Measurements from ENCODE around the gene NFASC.

NFASC gene

DNA sequence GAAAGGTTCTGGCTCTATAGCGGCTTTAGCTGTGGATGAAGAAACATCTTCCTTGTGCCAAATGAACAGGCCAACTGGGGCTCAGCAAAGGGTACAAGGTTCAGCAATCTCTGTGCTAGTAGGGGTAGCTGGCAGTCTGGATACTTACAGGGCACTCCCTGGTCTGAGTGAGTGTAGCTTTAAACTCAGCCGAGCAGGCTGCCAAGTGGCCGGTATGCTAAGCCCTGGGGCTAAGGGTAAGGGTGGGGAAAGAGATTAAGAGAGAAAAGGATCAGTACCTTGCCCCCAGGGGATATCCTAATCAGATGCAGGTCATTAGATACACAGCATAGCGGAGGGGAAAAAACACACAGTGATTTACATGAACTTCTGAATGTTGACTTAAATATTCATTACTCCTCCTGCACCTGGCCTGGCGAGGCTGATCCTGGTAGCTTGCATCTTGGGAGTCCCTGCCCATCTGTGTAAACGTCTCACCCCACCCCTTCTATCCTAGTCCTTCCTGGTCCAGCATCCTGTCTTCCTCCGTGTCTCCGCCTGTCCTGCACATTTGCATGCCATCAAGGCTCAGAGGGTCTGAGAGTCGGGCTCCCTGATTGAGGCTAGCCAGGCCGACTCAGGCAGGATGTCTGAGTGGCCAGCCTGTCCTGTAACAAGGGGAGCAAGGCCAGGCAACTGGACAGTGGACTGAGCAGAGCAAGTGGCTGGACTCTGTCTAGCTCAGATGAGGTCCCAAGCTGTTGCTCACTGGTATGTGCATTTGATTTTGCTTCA is 132.9 kb downstream of the NFASC start:
- DNase-seq (ENCODE audit: low read depth, low spot score) = no peak

DNA sequence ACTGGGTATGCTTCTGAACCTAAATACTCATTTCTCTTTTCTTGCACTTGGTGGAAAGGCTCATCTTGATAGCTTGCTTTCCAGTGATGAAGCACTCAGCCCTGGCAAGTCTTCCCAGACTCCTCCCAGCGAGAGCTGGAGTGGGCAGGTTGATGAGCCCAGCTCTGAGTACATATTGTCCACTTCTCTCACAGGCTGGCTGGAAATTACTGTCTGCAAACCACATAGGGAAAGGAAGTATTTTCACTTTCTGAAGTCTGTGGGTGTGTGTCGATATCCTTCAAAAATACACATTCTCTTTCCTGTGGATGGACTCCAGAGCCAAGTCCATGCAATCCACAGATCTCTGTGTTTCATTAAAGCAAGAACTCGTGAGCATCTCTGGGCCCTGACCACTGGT is 133.7 kb downstream of the NFASC start:
- DNase-seq (ENCODE audit: low read depth, low spot score) = no peak

DNA sequence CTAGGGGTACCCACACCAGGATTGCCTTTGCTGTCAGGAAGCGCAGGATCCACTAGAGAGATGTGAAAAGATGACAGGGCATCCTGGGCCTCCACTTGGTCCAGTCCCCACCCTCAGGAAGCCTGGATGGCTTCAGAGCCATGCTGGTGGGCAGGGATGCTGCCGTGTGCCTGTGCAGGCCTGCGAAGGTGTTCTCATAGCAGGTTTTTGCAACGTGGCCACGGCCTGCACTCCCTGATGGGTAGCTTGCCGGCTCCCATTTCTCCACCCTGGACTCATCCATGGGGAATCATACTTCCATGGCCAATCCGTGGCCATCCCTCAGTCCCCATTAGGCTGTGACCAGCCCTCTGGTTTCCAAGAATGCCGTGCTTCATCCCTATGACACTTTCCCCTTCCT is 138.2 kb downstream of the NFASC start:
- no peak for DNase-seq (ENCODE audit: low read depth, low spot score)

DNA sequence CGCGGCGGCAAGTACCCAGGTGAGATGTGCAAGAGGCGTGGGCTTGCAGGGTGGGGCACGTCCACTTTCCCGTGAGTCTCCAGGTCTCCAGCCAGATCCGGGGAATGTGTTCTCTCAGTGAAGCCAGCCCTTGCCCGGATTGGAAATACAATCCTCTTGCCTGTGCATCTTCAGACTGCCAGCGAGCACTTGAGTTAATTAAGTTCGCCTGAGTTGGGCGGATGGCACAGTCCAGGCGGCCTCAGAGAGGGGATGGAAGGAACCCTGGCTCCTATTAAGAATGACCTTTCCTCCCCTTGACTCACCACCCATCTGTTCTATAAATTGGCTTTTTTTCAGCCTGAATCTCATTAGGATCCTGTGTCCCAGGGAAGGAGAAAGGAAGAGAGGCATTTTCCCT is 139.0 kb downstream of the NFASC start:
- no peak for DNase-seq (ENCODE audit: low read depth, low spot score)

DNA sequence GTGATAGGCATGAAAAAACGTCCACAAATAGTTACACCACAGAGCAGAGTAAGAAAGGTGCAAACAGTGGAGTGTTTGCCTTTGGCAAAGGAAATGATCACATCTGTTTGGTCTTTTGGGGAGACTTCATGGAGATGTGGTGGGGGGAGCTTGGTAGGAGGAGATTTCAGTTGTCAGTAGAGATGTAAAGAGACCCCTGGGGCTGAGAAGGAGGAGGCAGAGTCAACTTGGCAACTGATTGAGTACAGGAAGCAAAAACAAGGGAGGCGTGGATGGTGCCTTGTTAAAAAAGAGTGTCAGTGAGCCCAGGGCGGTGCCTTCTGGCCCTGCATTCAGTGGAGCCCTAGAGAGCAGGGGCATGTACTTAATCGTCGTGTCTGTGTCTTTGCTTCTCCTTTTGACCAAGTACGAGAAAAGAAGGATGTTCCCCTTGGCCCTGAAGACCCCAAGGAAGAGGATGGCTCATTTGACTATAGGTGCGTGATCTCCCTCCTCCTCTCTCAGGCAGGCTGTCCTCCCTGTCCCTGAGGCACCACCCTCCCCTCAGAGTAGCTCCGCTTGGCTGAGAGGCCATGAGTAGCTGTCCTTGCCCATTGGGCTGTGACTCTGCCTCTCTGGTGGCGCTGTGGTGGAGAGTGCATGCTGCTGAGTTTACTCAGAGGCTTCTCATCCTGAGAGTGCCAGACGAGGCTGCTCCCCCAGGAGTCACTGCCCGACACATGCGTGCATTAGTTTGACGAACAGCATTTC is 141.9 kb downstream of the NFASC start:
- DNase-seq (ENCODE audit: low read depth, low spot score) = no peak

DNA sequence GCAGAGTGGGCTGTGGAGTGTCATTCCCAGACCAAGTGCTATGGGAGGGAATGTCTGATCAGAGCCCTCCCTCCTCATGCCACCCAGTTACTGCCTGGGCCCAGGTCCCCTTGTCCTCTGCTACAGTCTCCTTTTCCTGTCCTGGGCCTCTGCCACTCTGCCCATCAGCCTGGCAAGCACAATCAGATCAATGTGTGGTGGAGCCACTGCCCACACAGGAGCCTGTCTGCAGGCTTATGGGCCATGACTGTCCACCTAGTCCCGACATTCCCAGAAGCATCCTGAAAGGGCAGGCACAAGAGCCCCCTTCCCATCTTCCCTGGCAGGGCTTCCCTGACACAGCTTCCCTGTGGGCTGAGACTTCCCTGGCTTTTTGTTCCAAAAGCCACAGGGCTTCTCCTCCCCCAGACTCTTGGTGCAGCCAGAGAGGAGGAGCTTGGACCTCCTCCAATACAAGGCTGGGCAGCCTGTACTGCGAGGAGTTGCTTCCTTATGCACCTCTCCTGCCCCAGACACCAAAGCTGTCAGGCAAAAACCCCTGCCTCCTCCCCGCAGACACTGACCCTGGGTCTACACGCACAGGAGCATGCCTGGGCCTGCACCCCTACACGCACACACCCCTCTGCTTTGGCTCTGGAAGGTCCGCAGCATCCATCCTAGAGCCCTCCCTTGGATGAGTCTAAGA is 143.2 kb downstream of the NFASC start:
- DNase-seq (ENCODE audit: low read depth, low spot score) = no peak

DNA sequence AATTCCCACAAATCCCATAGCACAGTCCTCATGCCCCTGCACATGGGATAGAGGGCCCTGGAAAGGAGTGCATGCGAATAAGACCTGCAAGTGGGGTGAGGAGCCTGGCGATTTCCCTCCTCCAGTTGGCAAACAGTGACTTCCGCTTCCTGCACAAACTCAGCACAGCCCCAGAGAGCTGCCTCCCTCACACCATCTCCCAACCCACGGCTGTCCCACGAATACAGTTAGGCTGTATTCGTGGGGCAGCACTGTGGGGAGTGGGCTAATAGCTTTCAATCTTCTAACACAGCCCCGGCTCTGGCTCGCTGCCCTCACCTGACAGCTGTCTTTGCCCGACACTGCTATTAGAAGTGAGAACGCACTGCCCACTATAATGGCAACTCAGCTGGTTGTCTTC is 144.1 kb downstream of the NFASC start:
- DNase-seq (ENCODE audit: low read depth, low spot score) = no peak

DNA sequence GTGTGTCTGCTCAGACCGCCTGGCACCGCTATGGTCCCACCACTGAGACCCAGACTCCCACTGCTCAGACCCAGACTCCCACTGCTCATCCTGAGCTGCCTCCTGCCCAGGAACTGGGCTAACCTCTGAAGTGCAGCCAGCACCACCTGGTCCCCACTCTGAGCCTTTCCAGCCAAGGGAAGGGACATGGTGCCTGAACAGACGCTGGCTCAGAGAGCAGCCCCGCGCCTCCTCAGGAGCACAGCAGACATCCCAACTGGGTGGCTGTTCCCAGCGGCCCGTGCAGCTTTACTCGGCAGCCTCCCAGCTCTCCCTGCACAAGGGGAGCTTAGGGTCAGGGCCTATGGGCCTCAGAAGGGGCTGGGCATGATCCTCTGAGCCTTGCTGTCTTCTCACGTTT is 144.6 kb downstream of the NFASC start:
- DNase-seq (ENCODE audit: low read depth, low spot score) = no peak

DNA sequence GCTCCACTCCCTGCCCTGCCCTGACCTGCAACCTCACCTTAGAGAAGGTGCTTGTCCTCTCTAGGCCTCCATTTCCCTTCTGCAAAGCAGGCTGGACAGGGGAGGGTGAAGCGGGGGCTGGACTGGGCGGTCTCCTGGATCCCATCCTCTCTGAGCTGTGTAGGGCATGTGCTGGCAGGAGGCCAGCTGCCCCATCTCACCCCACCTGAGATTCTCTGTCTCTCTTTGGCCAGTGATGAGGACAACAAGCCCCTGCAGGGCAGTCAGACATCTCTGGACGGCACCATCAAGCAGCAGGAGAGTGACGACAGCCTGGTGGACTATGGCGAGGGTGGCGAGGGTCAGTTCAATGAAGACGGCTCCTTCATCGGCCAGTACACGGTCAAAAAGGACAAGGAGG is 145.4 kb downstream of the NFASC start:
- no peak for DNase-seq (ENCODE audit: low read depth, low spot score)

DNA sequence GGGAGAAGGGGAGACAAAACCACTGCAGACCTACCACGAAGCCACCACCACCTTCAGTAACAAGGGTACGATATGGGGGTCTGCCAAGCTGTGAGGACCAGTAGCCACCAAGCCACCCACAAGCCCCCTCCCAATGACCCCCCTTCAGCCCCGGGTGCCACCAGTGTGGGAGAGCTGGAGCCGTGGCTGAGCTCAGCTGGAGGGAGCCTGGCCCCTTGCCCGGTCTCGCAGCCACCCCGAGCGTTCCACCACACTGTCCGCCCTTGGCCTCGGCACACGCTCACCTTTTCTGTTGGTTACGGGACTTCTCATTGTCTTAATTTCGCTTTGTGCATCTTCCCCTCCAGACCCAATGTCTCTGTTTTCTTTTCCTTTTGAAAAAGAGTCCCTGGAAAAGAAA is 145.9 kb downstream of the NFASC start:
- no peak for DNase-seq (ENCODE audit: low read depth, low spot score)

DNA sequence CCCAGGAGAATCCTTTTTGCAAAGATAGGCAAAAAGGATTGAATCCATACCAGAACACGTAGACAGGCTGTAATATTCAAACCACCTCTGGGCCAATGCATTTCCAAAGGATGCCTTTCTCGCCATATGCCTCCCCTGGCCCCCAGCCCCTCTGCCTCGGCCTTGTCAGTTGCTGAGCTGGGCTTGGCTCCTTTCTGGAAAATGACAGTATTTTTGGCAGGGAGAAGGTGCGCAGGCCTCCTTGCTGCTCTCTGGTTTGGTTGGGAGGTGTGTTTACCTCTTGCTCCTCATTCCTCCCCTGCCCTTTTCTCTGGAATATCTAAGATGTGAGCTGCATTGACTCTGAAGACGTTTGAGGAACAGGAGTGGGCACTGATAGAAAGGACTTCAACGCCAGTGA is 146.3 kb downstream of the NFASC start:
- no peak for DNase-seq (ENCODE audit: low read depth, low spot score)

DNA sequence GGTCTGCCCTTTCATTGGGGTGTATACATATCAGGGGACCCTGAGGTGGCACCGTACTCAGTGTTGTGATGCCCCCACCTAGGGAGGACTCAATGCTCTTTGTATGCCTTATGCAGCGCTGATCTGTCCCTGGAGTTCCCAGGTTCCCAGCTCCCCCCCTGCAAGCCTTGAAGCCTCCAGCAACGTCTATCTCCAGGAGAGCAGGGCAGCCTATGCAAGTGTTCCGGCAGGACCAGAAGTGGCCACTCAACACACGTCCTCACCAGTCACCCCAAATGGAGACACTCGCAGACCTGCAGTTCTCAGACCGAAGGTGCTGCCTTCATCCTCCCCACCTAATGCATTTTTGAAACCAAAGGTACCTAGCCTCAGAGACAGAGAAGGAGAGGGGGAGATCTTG is 147.1 kb downstream of the NFASC start:
- DNase-seq (ENCODE audit: low read depth, low spot score) = no peak

DNA sequence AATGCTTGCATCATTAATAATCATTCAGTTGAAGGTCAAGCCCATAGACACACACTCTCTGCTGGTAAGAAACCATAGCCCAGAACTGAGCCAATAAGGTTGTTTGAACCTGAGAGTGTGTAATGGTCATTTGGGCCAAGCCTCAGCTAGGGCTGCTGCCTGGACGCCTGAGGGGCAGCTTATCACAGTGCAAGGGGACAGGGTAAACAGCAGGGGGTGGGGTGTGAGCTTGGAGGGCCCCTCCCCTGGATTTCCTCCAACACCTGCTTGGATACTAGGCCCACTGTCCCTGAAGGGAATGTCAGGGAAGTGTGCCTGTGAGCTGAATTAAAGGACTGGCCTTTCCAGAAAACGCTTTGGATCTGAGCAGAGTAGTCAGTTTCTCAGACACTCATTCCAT is 147.7 kb downstream of the NFASC start:
- DNase-seq (ENCODE audit: low read depth, low spot score) = no peak

DNA sequence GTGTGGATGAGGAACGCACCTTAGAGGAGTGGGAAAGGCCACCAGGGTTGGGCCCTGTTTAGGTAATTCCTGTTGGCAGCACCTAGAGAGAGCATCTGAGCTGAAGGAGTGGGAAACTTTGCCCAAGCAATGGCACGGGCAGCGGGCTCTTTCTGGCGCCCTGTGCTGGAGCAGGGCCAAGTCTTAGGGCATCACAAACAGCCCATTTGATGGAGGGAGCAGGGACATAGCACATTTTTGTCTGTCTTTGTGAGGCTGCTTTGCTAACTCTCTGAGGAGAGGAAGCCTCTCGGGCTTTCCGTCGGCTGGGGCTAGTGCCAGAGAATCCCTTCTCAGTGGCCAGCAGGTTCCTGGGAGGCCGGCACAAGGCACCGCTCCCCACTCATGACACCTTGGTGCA is 149.8 kb downstream of the NFASC start:
- DNase-seq (ENCODE audit: low read depth, low spot score) = no peak

DNA sequence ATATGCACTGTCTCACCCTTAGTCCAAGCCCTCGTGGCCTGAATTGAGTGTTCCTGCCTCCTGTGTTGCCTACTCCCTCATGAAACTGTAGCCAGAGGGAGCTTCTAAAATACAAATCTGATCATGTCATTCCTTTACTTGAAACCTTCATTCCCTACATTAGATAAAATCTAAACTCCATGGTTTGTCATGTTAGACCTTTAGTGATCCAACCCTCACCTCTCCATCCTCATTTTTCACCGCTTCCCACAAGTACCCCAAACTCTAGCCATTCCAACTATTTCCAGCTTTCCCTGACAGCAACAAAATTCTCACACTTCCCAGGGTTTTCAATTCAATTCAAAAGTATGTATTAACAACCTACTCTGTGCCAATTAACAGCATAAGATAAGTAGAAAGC is 154.0 kb downstream of the NFASC start:
- DNase-seq (ENCODE audit: low read depth, low spot score) = no peak

DNA sequence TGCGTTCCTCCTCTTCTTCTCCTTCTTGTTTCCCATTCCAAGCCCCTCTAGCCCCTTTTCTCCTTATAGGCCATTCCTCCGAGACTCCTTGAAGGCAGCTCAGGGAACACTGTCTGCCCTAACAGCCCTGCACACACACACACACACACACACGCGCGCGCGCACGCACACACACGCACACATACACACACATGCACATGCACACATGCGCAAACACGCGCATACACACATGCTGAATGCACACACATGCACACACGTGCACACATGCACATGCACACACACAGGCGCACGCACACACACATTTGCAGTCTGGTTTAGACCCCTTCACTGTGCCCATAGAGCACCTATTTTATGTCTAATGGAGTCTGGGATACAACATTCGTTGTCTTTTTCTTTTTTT is 154.6 kb downstream of the NFASC start:
- DNase-seq (ENCODE audit: low read depth, low spot score) = no peak

DNA sequence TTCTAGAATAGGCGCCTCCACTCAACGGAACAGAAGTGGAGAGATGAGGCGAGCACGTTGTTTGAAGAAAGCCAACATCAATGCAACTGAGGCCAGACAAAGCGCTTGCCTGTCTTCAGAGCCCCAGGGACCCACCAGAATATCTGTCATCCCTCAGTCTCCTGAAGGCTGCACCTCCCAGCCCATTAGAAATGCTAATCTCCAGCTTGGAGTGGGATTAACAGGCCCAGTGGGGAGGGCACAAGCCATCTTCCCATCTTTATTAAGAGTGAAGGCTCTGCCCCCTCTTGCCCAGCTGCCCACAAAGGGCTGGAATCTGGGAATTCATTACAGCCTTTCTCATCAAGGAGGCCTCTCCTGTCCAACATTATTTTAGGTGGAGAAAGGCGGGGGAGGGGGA is 155.5 kb downstream of the NFASC start:
- no peak for DNase-seq (ENCODE audit: low read depth, low spot score)

DNA sequence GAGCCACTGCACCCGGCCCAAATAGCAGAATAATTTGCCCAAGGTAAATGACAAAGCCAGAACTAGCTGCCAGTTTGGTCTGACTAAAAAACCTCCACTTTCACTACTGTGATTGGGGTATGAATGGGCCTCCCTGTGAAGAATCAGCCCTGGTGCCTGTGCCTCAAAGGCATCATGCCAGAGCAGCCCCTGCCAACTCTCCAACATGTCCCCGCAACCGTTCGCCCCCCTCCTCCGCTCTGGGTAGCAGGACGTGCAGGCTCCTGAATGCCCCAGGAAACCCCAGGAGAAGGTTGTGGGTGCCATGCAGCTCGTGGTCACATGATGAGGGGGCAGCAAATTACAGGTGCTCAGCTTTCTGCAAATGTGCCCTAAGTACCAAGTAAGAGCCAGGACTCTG is 157.7 kb downstream of the NFASC start:
- DNase-seq (ENCODE audit: low read depth, low spot score) = no peak

DNA sequence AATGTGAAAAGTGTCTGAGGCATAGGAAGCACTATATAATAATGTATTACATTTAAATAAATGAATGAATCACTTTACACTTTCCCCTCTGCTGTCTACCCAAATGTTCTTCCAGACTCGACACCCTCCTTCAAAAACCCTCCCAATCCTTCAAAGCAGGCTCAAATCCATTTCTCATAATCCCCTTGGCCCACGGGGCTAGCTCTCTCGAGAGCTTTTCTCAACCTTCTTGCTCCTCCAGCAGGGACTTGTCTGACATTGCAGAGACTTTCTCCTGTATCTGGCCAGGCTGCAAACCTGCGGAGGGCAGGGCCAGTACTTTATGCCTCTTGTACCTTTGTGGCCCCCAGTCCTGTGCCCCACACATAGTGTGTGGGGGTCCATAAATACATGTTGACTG is 158.3 kb downstream of the NFASC start:
- DNase-seq (ENCODE audit: low read depth, low spot score) = no peak

DNA sequence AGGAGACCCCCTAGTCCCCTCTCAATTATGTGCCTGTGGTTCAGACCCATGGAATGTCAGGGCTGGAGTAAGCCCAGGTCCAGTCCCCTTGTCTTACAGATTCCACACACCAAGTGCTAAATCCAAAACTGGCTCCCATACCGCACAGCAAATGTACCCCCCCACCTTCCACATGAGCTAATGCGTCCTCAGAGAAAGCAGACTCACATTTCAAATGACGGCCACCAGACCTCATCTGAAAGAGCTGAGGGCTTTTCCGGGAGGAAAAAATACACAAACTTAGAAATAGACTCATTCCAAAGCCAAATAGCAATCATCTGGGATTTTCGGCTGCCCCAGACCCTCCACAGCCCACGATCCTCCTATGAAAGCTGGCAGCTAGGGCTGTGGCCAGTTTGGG is 159.6 kb downstream of the NFASC start:
- DNase-seq (ENCODE audit: low read depth, low spot score) = no peak

DNA sequence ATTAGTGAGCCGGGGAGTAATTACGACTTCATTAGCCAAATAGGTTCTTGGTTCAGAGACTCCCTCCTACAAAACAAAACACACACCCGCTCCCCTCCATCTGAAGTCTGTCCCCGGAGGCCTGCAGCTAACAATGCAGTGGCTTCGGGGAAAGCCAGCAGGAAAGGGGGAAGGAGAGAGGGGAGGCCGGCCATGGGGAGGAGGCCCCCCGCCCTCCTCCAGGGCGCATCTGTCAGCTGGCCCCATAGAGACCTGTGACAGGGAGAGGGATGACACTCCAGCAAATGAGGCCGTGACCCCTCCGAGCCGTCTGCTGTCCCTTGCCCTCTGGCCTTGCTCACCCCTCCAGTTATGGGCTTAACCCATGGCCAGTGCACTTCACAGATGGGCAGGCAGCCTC is 160.2 kb downstream of the NFASC start:
- no peak for DNase-seq (ENCODE audit: low read depth, low spot score)

DNA sequence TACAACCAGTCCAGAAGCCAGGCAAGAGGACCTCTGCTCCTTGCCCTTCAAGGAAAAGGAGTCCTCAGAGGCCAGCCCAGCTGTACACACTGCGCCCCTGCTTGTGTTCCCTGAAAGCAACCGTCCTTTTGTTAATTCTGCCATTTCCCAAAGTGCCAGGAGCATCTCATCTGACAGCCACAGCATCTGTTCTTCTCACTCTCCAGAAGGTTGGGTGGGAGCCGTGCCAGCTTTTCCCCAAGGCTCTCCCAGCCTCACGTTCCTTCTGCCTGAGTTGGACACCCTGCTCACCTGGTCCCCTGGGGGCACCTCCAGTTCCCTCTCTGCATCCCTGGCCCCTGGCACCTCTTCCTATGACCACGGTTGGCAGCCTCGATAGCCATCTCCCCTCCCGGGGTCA is 161.8 kb downstream of the NFASC start:
- DNase-seq (ENCODE audit: low read depth, low spot score) = no peak

DNA sequence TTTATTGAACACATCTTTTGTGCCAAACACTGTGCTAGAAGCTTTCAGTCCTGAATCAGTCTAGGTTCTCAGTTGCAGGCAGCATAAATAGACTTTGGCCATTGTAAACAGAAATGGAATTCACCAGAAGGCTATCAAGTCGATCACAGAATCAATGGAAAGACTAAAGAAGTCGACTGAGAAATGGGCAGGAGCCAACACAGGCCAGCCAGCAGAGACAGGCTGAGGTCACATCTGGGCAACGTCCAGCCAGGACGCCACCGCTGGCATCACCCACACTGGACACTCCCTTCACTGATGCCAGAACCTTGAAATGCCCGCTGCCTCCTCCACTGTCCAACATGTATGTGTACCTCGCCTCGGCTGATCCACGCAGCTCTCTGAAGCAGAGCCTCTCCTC is 166.9 kb downstream of the NFASC start:
- no peak for DNase-seq (ENCODE audit: low read depth, low spot score)

Data from brain pericyte (primary cell).